Bronchial epithelial cell (primary cell): ENCODE results near the gene WDR6. TPM values are rescaled to one million over a fixed set of nuclear protein-coding genes. Genes with fewer than 3 reads are reported as not detected.
A peak's percentile ranks its signal among the peaks of the same experiment; 100 is the strongest.

Source experiments
- DNase-seq: peaks from one replicate; pipeline ENCODE4 v3.0.0-alpha.2; 2010; ENCODE audit warnings: low read depth
- FAIRE-seq: peaks from 2 replicates; lab custom pipeline; 2011; peaks lifted over from hg19 to GRCh38; lab: Jason Lieb, UNC
- H3K27me3 ChIP-seq: 2 replicates; pipeline ENCODE4 v1.5.1; 2011; ENCODE audit warnings: low read length; ENCODE audit not compliant: control insufficient read depth, insufficient read depth
- H3K36me3 ChIP-seq: 2 replicates; pipeline ENCODE4 v1.5.1; 2011; ENCODE audit warnings: low read length; ENCODE audit not compliant: control insufficient read depth, insufficient read depth
- H3K4me3 ChIP-seq: 2 replicates; pipeline ENCODE4 v1.5.1; 2011; ENCODE audit warnings: mild to moderate bottlenecking, low read depth, low read length, control low read depth
- CTCF ChIP-seq: IDR thresholded peaks from 2 replicates; pipeline ENCODE4 v1.5.1; 2011; ENCODE audit warnings: mild to moderate bottlenecking, moderate library complexity, low read length, control low read depth, inconsistent platforms; ENCODE audit not compliant: insufficient read depth, severe bottlenecking
- total RNA-seq: library from RNA; depleted of rRNA; stranded (reverse); fragments of >200 nt; gene quantifications from 2 replicates; pipeline ENCODE4 v1.2.1, GENCODE V29; 2014

Gene WDR6
- total RNA-seq, 1 donor from 2014 or later = 61.1 TPM

GRCh38 chr3:48966367-48966766 lies 40.8 kb upstream of the WDR6 start:
- Histone ChIP-seq H3K36me3 (peaks cover 11% of the 10 kb centered on the region), H3K27me3 (no peaks in the 10 kb centered on the region), H3K4me3 (no peak overlapping the region)
- FAIRE-seq (no peak), DNase-seq (no peak)
- no peak for TF ChIP-seq CTCF

- Histone ChIP-seq H3K4me3 (no peak overlapping the region), H3K27me3 (no peaks in the 10 kb centered on the region), H3K36me3 (peaks cover 11% of the 10 kb centered on the region)
- FAIRE-seq (no peak), DNase-seq (peak; percentile 63)
- no peak for TF ChIP-seq CTCF
Measured at GRCh38 chr3:48966876-48967361, 40.3 kb upstream of the WDR6 start.

- DNase-seq (no peak), FAIRE-seq (peak; percentile 83)
- H3K36me3 ChIP-seq = peaks cover 21% of the 10 kb centered on the region
- H3K4me3 ChIP-seq = no peak overlapping the region
- TF ChIP-seq CTCF = no peak
- no peaks in the 10 kb centered on the region for H3K27me3 ChIP-seq
Measured at GRCh38 chr3:48970586-48970985, 36.6 kb upstream of the WDR6 start.

- no peak for DNase-seq
- TF ChIP-seq CTCF = no peak
- no peak for FAIRE-seq
- Histone ChIP-seq H3K27me3 (no peaks in the 10 kb centered on the region), H3K4me3 (no peak overlapping the region), H3K36me3 (peaks cover 25% of the 10 kb centered on the region)
Measured at GRCh38 chr3:48974076-48974864, 32.9 kb upstream of the WDR6 start.

- Histone ChIP-seq H3K36me3 (peaks cover 31% of the 10 kb centered on the region), H3K27me3 (no peaks in the 10 kb centered on the region), H3K4me3 (no peak overlapping the region)
- FAIRE-seq = no peak
- TF ChIP-seq CTCF = no peak
- no peak for DNase-seq
Measured at GRCh38 chr3:48979451-48979850, 27.7 kb upstream of the WDR6 start.
